SK-N-SH (cell line): ENCODE results near the gene DTNBP1.

Source experiments
- EP300 ChIP-seq, 2 experiments: IDR thresholded peaks; 2 replicates each; pipeline versions ENCODE4 v1.4.0 to v1.6.1; 2012; ENCODE audit warnings: borderline replicate concordance in 1 of 2, low read depth in 1 of 2, low read length in 1 of 2
- FOXM1 ChIP-seq: IDR thresholded peaks from 2 replicates; pipeline ENCODE4 v1.4.0; 2012; ENCODE audit warnings: low read depth, mild to moderate bottlenecking
- RCOR1 ChIP-seq: fragments of 150-350 bp; IDR thresholded peaks from 2 replicates; pipeline ENCODE4 v1.6.1; 2017; ENCODE audit warnings: antibody characterized with exemption, low read length
- TF ChIP-seq, protein P1 (sequence below): fragments of 200-600 bp; sonication (generic); IDR thresholded peaks from 2 replicates; pipeline ENCODE4 v1.6.1; 2017; ENCODE audit warnings: antibody characterized with exemption, mild to moderate bottlenecking, moderate library complexity

GRCh38 chr6:15513801-15514711 is 148.8 kb downstream of the DTNBP1 start:
- TF ChIP-seq EP300 (IDR thresholded peaks at IDR 0.05; ENCODE audit: borderline replicate concordance in 1 of 2, low read depth in 1 of 2, low read length in 1 of 2) (no peak), FOXM1 (no peak), RCOR1 (no peak)
- TF ChIP-seq, protein P1, sequence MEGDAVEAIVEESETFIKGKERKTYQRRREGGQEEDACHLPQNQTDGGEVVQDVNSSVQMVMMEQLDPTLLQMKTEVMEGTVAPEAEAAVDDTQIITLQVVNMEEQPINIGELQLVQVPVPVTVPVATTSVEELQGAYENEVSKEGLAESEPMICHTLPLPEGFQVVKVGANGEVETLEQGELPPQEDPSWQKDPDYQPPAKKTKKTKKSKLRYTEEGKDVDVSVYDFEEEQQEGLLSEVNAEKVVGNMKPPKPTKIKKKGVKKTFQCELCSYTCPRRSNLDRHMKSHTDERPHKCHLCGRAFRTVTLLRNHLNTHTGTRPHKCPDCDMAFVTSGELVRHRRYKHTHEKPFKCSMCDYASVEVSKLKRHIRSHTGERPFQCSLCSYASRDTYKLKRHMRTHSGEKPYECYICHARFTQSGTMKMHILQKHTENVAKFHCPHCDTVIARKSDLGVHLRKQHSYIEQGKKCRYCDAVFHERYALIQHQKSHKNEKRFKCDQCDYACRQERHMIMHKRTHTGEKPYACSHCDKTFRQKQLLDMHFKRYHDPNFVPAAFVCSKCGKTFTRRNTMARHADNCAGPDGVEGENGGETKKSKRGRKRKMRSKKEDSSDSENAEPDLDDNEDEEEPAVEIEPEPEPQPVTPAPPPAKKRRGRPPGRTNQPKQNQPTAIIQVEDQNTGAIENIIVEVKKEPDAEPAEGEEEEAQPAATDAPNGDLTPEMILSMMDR = no peak
